Keratinocyte (primary cell): Measurements from ENCODE around the gene TTF1. TPM values are rescaled to one million over a fixed set of nuclear protein-coding genes. Genes with fewer than 3 reads are reported as not detected.

Source experiments
- DNase-seq: peaks from one replicate; pipeline ENCODE4 v3.0.0-alpha.2; 2011; ENCODE audit warnings: low read depth, missing footprints, low spot score
- FAIRE-seq: peaks from 2 replicates; lab custom pipeline; 2011; peaks lifted over from hg19 to GRCh38; lab: Jason Lieb, UNC
- H2AFZ ChIP-seq: 2 replicates; pipeline ENCODE4 v1.6.0; 2012; ENCODE audit warnings: low read length, control low read depth, inconsistent platforms; ENCODE audit not compliant: control insufficient read depth
- H3K27ac ChIP-seq: 2 replicates; pipeline ENCODE4 v1.5.1; 2011; ENCODE audit warnings: low read length; ENCODE audit not compliant: control insufficient read depth, insufficient read depth
- H3K27me3 ChIP-seq: 3 replicates; pipeline ENCODE4 v1.6.0; 2011; ENCODE audit warnings: low read length; ENCODE audit not compliant: control insufficient read depth, insufficient read depth; ENCODE audit errors: extremely low read depth
- H3K36me3 ChIP-seq, 2 experiments: 2 replicates in 1 of 2; 3 replicates in 1 of 2; pipeline ENCODE4 v1.5.1; 2011; ENCODE audit warnings: low read length in 2 of 2, mild to moderate bottlenecking in 1 of 2; ENCODE audit not compliant: control insufficient read depth in 2 of 2, insufficient read depth in 2 of 2; ENCODE audit errors: extremely low read depth in 1 of 2
- H3K4me1 ChIP-seq: 3 replicates; pipeline ENCODE4 v1.5.1; 2011; ENCODE audit warnings: low read length; ENCODE audit not compliant: control insufficient read depth, insufficient read depth; ENCODE audit errors: extremely low read depth
- H3K4me2 ChIP-seq: 3 replicates; pipeline ENCODE4 v1.6.0; 2011; ENCODE audit warnings: low read depth, low read length; ENCODE audit not compliant: control insufficient read depth, insufficient read depth; ENCODE audit errors: extremely low read depth
- H3K4me3 ChIP-seq, 3 experiments: fragments of 200-600 bp in 1 of 3; sonication (generic) in 1 of 3; 2 replicates in 2 of 3; 3 replicates in 1 of 3; pipeline ENCODE4 v1.5.1; 2011 to 2016; ENCODE audit warnings: low read length in 3 of 3, mild to moderate bottlenecking in 3 of 3, control low read depth in 2 of 3, inconsistent platforms in 1 of 3, low read depth in 1 of 3, mixed read lengths in 1 of 3, mixed run types in 1 of 3, moderate library complexity in 1 of 3; ENCODE audit not compliant: control insufficient read depth in 2 of 3, insufficient read depth in 2 of 3; ENCODE audit errors: extremely low read depth in 1 of 3
- H3K79me2 ChIP-seq: 2 replicates; pipeline ENCODE4 v1.6.0; 2012; ENCODE audit warnings: low read length; ENCODE audit not compliant: control insufficient read depth, insufficient read depth
- H3K9ac ChIP-seq: 3 replicates; pipeline ENCODE4 v1.6.0; 2011; ENCODE audit warnings: low read length; ENCODE audit not compliant: control insufficient read depth, insufficient read depth; ENCODE audit errors: extremely low read depth
- H3K9me1 ChIP-seq: 3 replicates; pipeline ENCODE4 v1.6.0; 2011; ENCODE audit warnings: low read length; ENCODE audit not compliant: control insufficient read depth, insufficient read depth; ENCODE audit errors: extremely low read depth
- H3K9me3 ChIP-seq: 2 replicates; pipeline ENCODE4 v1.5.1; 2012; ENCODE audit warnings: low read depth, low read length; ENCODE audit not compliant: control insufficient read depth
- H4K20me1 ChIP-seq: 3 replicates; pipeline ENCODE4 v1.6.0; 2011; ENCODE audit warnings: low read length; ENCODE audit not compliant: control insufficient read depth, insufficient read depth; ENCODE audit errors: extremely low read depth
- EZH2 ChIP-seq: IDR thresholded peaks from one replicate; pipeline ENCODE4 v1.6.1; 2012; ENCODE audit warnings: inconsistent platforms, mild to moderate bottlenecking, low read length, moderate library complexity
- dilution Hi-C: fragments of 300-500 bp; cut with MboI; formaldehyde crosslinking; loops from one replicate; pipeline ENCODE4 v1.7.0; 2020; ENCODE audit warnings: low sequenced_read_pairs; ENCODE audit not compliant: extremely low pct_ligation_motif_present
- polyA plus RNA-seq, 5 experiments: library from polyadenylated mRNA; depleted of rRNA in 3 of 5; stranded (reverse) in 3 of 5; stranded (forward) in 1 of 5; unstranded in 1 of 5; fragments of >200 nt; gene quantifications; 1 replicate in 1 of 5; 2 replicates in 3 of 5; 3 replicates in 1 of 5; pipeline versions ENCODE4 v1.2.1 to v1.2.3, GENCODE V29; 2011 to 2012; ENCODE audit warnings: missing spikeins in 2 of 5, low read depth in 1 of 5, low replicate concordance in 1 of 5
- TF ChIP-seq, protein P1 (sequence below), 3 experiments: IDR thresholded peaks in 1 of 3; conservative IDR thresholded peaks in 1 of 3; optimal IDR thresholded peaks in 1 of 3; 2 replicates in 2 of 3; 3 replicates in 1 of 3; pipeline versions ENCODE3 to v1.5.1; 2011; ENCODE audit warnings: low read length in 3 of 3, mild to moderate bottlenecking in 3 of 3, moderate library complexity in 2 of 3, control low read depth in 1 of 3, inconsistent platforms in 1 of 3; ENCODE audit not compliant: insufficient read depth in 2 of 3; ENCODE audit errors: extremely low read depth in 1 of 3

The TTF1 gene
- polyA plus RNA-seq, 1 donor (not counting 4 experiments of a cell fraction or from before 2014, with no cell fraction given), result 7.2 TPM

DNA sequence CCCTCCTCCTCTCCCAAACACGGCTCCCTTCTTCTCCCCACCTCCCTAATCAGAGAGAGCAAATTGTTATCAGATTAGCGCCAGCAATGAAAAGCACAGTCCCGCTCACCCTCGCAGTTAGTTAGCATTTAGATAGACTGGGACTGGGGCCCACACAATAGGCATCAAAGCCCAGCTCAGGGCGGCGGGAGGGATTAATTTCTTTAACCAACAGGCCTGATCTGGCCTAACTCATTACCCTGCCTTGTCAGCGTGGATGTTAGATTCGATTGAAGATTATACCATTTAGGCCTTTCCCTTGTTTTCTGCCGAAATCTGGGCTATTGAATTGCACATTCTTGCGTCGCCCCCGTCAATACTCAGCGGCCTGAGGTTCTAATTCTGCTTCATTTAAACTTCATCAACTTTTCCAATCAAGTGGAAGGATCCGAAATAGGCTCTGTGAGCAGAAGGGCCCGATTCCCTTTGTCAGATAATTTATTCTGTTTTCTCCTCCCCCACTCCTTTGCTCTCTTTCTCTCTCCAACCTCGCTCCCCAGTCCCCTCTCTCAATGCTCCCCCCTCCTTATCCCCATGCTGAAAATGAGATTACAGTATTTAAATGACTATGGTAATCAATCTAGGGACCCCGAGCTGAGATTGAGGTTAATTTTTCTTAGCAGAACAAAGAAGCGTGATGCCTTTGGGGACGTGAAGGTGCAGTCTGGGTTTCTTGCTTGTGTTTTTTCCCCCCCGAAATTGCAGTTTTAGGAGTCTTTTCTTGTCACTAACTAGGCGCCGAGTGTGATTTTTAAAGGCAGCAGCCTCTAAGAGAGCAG is 18.4 kb upstream of the TTF1 start:
- H2AFZ ChIP-seq, result no peak overlapping the region
- TF ChIP-seq, protein P1, sequence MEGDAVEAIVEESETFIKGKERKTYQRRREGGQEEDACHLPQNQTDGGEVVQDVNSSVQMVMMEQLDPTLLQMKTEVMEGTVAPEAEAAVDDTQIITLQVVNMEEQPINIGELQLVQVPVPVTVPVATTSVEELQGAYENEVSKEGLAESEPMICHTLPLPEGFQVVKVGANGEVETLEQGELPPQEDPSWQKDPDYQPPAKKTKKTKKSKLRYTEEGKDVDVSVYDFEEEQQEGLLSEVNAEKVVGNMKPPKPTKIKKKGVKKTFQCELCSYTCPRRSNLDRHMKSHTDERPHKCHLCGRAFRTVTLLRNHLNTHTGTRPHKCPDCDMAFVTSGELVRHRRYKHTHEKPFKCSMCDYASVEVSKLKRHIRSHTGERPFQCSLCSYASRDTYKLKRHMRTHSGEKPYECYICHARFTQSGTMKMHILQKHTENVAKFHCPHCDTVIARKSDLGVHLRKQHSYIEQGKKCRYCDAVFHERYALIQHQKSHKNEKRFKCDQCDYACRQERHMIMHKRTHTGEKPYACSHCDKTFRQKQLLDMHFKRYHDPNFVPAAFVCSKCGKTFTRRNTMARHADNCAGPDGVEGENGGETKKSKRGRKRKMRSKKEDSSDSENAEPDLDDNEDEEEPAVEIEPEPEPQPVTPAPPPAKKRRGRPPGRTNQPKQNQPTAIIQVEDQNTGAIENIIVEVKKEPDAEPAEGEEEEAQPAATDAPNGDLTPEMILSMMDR (optimal IDR thresholded peaks at IDR 0.05 in 1 of 3, IDR thresholded peaks at IDR 0.05 in 1 of 3, conservative IDR thresholded peaks at IDR 0.05 in 1 of 3; ENCODE audit: extremely low read depth in 1 of 3, insufficient read depth in 2 of 3, low read length in 3 of 3), result no peak
- TF ChIP-seq EZH2, result no peak
- FAIRE-seq, result no peak
- H3K9me1 ChIP-seq, result no peaks in the 10 kb centered on the region
- no peaks in the 10 kb centered on the region for H3K36me3 ChIP-seq
- H3K27ac ChIP-seq, result no peak overlapping the region
- no peaks in the 10 kb centered on the region for H4K20me1 ChIP-seq
- no peak overlapping the region for H3K4me3 ChIP-seq
- dilution Hi-C loops, result no loop called here
- no peaks in the 10 kb centered on the region for H3K79me2 ChIP-seq
- H3K27me3 ChIP-seq, result peaks cover 39% of the 10 kb centered on the region
- no peaks in the 10 kb centered on the region for H3K4me1 ChIP-seq
- H3K4me2 ChIP-seq, result no peak overlapping the region
- no peak overlapping the region for H3K9ac ChIP-seq
- DNase-seq, result no peak
- H3K9me3 ChIP-seq, result no peaks in the 10 kb centered on the region

DNA sequence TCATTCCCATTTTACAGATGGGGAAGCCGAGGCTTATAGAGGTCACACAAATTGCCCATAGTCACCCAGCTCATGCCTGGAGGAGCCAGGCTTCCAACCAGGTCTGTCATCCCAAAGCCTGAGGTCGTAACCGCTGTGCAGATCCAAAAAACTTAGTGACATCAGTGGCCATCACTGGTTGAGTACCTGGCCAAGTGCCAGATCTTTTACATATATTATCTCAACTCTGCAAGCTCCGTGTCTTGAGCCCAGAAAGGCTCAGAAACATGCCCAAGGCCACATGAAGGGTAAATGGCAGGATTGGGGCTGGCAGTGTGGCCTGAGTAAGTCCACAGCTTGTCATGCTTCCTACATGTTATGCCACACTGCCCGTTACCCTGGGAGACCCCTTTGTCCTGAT is 16.9 kb upstream of the TTF1 start:
- Histone ChIP-seq H3K4me2 (no peak overlapping the region), H4K20me1 (no peaks in the 10 kb centered on the region), H3K27ac (no peak overlapping the region), H3K36me3 (no peaks in the 10 kb centered on the region), H3K4me3 (no peak overlapping the region), H3K4me1 (no peaks in the 10 kb centered on the region), H3K9me1 (no peaks in the 10 kb centered on the region), H2AFZ (no peak overlapping the region), H3K9ac (no peak overlapping the region), H3K9me3 (no peaks in the 10 kb centered on the region), H3K79me2 (no peaks in the 10 kb centered on the region), H3K27me3 (peaks cover 46% of the 10 kb centered on the region)
- TF ChIP-seq EZH2, result no peak
- TF ChIP-seq, protein P1 (optimal IDR thresholded peaks at IDR 0.05 in 1 of 3, IDR thresholded peaks at IDR 0.05 in 1 of 3, conservative IDR thresholded peaks at IDR 0.05 in 1 of 3; ENCODE audit: extremely low read depth in 1 of 3, insufficient read depth in 2 of 3, low read length in 3 of 3), result no peak
- DNase-seq, result no peak
- FAIRE-seq, result no peak
- dilution Hi-C loops, result no loop called here
